Left forelimb (tissue), 1 donor: Measurements from ENCODE around the gene MBNL2.

Experiments used
- DNase-seq: peaks from one replicate; pipeline ENCODE4 v3.0.0-alpha.2; 2018; ENCODE audit warnings: low spot score

The MBNL2 gene

DNA sequence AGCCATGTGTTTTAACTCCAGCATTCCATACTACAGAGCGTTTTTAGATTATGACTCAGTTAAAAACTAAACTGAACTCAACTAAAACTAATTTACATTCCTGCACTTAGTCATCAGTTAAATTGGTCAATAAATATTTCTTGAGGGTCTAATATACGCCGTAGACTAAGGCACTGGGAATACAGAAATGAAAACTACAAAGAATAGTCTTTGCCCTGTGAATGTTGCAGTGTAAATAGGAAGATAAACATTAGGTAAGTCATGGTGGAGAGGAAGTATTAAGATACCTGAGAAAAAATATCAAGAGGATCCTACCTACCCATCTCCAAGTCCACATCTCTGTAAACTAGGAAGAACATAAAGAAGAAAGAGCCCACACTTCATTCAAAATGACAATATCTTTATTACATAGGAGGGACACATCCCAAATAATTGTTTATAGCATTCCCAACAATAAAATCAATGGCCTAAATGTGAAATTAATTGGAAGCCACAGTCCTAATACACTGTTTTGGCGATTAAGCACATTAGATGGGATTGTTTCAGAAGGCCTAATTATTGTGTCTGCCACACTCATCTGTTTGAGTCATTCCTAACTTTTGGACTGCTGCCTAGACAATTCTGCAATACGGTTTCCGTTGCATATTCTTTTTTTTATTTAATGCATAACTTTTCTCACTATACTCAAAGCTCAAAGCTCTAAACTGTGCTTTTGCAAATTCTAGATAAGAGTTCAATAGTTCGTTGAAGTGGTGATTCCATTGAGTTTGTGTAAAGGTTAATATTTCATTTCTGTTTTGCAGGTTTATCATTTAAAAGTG lies 52.9 kb downstream of the MBNL2 start:
- no peak for DNase-seq

DNA sequence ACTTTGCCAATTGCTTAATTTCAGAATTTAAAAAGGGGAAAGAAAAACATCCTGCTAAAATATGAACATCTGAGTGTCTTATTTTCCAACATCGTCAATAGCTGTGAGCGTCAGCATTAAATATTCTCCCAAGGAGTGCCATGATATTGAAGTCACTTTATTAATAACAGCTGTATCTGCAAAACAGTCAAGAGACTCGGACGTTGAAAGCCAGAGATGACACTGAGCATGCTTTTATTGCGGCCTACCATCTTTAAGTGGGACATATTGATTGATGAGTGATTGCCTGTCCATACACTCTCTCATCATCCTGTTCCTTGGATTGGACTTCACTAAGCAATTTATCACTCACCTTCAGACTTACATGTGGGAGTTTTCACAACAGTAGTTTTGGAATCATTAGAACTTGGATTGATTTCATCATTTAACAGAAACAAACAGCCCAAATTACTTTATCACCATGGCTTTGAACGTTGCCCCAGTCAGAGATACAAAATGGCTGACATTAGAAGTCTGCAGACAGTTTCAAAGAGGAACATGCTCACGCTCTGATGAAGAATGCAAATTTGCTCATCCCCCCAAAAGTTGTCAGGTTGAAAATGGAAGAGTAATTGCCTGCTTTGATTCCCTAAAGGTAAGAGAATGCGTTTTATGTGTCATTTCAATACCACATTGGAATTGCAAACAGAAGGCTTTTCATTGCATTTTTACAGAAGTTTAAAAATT lies 53.8 kb downstream of the MBNL2 start:
- DNase-seq: no peak

DNA sequence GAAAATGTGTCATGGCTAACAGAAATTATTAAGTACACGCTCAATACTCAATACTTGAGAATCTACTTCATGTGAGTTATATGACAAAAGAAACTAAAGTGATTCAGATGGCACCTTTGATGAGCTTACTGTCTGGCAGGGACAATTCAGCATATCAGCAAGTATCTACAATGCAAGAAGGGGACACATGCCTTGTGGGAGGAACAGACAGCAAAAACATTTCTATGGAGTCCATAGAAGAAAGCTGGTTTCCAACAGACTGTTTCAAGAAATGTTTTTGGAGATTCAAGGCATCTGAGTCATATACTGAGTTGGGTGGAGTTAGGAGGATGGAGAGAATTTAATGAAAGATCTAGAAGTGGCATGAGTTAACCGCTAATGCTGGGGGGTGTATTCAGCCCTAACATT lies 54.7 kb downstream of the MBNL2 start:
- DNase-seq: no peak

DNA sequence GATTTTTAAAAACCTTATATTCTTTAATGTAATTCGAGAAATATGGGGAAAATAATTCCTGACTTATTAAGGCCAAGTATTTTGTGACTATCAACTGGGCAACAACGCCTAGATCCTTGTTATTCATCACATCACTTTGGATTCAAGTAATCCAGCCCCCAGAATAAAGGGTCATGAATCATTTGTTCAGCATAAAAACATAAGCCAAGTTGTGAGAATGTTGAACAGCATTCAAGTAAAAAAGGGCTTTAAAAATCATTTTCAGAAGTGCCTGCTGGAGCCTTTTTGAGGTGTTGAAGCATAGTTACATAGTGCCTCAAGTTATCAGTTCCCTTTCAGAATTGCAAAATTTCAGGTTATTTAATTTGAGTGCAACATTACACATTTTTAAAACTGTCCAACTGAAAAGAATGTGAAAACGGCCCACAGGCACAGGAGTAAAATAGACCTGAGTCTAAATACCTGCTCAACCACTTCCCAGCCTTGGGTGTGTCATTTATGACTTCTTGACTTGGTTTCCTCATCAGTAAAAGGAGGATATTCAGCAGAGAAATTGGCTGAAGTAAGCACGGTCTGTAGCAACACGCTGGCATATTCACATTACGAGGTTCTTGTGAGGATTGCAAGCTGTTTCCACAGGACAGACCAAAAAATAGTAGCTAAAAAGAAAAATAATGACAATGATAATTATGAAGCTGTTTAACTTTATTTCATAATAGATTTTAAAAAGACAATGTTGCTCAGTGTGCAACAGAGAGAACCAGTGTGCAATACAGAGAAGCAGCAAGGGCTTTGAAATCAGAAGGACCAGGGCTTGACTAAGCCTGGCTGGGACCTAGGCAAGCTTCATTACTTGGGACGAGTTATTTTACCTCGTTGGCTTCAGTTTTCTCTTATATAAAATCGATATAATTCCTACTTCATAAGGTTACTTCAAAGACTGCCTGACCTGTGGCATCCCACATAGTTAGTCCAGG lies 56.6 kb downstream of the MBNL2 start:
- no peak for DNase-seq

DNA sequence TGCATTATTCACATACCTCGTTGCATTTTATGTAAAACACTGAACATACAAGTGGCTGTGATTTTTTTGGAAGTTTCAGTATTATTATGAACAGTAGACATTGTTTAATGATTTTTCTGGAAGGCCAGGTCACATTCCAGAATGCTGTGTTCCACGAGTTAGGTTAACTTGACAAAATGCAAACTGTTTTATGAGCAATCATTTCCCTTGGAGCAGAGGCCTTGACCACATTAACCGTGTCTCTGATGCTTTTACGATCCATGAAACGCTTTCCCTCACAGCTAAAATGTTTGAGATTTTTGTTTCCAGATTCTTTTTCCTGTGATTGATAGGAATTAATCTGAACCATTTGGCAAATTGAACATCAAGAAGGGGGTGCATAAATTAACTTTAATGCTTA lies 57.8 kb downstream of the MBNL2 start:
- DNase-seq: no peak

DNA sequence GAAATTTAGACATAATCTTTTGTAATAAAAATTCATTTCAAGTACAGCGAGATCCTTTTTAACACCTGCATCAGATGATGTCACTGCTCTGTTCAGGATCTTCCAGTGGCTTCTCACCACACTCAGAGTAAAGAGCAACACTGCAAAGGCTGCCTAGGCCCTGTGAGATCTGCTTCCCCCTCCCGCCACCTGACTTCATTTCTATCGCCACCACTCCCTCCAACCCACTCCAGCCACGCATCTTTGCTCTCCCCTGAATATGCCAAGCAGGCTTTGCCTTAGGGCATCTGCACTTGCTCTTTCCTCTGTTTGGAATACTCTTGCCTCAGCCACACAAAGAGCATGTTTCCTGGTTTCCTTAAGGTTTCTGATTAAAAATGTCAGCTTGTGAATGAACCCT lies 58.3 kb downstream of the MBNL2 start:
- no peak for DNase-seq

DNA sequence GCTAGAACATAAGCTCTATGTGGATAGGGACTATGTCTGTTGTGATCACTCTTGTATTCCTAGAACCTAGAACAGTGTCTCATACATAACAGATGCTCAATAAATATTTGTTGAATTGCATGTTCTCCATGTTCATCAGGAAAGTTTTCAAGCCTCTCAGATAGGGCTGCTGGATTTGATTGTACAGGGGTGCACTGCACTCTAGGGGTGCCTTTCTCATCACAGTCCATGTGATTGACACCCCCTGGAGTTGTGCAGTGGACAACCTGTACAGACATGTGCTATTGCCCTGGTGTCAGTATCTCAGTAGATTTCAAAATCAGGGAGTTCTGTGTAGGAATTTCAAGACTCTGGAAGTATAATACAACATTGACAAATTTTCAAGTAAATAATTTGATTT lies 58.9 kb downstream of the MBNL2 start:
- no peak for DNase-seq

DNA sequence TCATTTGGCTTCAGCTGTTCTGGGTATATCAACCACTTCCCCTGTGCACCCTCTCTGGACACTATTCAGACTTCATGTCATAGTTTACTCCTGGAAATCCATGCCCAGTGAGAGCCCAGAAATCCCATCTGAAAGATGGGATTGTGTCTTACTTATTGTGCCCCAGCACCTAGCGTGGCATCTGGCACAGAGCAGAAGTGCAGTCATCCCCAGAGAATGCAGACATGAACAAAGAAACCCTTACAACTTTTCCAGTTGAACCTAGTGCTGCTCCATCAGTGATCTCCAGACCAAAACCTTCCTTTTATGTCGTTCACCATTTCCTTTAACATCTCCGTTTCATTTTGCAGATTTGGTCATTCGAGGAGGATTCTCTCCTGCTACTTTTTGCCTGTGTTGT lies 60.6 kb downstream of the MBNL2 start:
- DNase-seq: no peak

DNA sequence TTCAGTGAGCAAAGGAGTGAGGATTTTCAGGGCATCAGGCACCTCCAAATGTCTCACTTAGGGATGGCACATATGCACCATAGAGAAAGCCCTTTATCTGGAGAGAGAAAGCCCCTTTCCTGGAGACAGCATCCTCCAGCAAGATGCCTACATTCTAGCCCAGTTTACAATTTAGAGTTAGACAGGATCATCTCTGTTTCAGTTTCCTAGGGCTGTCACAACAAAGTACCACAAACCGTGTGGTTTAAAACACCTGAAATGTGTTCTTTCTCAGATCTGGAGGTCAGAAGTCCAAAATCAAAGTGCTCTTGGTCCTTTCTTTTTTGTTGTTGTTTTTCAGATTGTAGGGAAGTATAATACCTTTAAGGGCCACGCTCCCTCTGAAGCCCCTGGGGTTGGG lies 61.8 kb downstream of the MBNL2 start:
- no peak for DNase-seq

DNA sequence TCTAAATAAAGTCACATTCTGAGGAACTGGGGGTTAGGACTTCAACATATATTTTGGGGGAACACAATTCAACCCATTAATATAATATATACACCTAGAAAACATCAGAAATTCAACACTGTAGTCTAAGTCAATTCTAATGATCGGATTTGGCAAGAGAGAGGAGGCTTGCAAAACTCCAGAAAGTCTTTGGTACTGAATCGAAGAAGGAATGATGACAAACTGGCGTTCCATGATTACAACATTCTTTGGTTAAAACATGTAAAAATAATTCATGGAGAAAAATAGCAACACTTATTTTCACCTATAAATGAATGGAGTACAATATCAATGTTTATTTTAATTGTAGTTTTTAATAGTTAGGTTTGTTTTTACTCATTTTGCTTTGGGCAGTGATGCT lies 62.4 kb downstream of the MBNL2 start:
- DNase-seq: no peak

DNA sequence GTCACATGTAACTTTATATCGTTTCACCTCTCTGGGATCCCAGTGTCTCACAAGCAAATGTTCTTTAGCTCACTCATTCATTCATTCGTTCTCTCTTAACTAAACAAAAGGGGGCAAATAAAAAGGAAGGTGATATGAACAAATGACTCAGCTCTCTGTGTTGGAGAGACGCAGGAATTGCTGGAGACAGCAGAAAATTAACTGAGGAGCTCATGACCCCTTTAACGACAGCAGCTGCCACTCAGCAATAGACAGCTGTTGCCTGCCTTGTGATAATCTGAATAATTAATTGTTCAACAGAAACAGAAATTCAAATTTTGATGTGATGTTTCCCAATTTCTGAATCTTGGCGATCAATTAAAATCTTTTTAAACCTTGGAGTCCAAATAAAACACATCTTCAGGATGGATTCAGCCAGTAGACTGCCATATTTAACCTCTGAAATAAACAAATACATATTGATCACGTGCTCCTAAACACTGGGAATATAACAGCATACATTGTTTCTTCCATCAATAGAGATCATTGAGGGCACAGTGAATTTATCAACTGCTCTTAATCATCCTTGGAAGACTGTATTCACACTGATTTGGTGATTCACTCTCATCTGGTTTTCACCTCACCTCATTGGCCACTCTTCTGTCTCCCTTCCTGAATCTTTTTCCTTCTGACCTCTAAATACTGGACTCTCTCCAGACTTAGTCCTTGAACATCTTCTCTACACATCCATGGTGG lies 63.3 kb downstream of the MBNL2 start:
- DNase-seq: no peak

DNA sequence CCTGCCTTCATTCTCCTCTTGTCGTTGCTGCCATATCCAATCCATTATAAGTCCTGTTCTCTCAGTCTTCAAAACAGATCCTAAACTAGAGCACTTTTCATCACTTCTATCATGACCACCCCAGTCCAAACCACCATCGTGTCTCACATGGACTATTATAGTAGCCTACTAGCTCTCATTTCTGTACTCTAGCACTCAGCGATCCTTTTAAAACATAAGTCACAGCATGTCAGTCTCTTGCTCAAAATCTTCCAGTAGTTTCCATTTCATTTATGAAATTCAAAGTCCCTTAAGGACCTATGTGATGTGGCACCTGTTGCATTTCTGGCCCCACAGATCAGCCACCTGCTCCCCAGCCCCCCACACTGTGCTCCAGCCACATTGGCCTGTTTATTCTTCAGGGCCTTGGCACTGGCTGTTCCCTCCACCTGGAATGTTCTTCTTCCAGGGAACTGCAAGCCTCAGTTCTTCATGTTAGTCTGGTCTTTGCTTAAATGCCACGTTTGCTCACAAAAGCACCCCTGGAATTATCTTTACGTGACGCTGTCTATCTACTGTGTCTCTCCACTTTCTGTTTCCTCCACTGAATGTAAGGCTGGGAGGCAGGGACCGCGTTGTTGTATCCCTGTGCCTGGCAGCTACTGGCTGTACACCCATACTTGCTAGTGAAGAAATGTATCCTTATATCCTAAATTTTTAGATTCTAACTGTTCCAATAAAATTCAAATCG lies 64.3 kb downstream of the MBNL2 start:
- DNase-seq: no peak

DNA sequence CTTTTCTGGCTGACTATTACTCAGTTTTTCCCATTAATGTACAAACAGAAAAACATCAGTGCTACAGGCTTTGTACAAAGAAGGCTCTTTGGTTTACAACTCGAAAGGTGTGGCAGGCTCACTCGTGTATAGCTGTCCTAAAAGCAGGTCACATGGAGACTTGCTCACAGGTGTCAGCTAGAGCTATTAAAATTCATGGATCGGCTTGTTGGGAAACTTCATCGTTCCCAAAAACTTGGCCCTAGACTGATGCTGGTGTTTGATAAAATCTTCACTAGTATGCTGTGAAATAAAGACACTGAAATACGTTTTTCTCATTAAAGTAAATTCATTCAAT lies 64.9 kb downstream of the MBNL2 start:
- DNase-seq: no peak

DNA sequence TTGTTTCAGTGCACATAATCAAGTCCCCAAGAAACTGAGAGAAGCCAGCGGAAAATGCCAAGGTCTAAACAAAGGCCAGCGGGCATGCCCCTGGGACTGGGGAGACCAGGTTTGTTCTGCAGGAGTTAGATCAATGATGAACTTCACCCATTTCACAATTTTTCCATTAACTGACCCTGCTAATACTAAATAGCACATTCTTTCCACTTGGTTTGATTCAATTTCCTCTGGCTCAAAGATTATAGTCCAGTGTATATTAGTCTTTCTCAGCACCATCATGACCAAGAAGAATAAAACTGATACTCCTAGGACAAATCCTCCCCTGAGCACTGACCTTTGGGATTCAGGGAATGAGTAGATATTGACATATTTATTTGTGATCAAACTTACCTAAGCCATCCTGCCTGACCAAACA lies 66.4 kb downstream of the MBNL2 start:
- no peak for DNase-seq

DNA sequence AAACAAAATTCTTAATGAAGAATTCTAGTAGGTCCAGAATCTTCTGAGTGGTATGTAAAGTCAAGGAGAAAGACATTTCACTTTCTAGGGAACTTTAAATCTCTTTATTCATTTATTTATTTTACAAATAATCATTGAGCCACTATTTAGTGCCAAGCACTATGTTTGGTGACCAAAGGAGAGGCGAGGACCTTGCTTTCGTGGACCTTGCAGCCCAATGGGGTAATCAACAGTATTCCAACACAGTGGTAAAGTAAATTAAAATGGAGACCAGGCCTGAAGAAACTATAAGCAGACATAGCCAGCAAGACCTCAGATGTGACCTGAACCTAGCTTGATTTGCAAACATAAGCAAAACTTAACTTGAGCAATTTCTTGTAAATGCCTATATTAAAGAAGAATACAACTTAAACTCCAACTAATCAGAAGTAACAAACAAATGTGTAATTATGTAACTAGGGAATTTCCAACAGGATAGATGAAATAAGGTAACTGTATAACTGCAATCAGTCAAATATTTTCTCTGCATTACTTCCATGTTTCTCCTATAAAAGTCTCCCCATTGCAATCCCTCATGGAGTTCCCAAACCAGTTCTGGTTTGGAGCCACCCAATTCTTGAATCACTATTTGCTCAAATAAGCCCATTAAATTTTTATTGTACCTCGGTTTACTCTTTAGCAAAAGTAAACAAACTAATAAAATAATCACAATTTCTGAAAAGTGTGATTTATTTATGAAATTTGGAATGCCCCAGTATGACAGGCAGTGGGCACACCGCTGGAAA lies 67.6 kb downstream of the MBNL2 start:
- no peak for DNase-seq

DNA sequence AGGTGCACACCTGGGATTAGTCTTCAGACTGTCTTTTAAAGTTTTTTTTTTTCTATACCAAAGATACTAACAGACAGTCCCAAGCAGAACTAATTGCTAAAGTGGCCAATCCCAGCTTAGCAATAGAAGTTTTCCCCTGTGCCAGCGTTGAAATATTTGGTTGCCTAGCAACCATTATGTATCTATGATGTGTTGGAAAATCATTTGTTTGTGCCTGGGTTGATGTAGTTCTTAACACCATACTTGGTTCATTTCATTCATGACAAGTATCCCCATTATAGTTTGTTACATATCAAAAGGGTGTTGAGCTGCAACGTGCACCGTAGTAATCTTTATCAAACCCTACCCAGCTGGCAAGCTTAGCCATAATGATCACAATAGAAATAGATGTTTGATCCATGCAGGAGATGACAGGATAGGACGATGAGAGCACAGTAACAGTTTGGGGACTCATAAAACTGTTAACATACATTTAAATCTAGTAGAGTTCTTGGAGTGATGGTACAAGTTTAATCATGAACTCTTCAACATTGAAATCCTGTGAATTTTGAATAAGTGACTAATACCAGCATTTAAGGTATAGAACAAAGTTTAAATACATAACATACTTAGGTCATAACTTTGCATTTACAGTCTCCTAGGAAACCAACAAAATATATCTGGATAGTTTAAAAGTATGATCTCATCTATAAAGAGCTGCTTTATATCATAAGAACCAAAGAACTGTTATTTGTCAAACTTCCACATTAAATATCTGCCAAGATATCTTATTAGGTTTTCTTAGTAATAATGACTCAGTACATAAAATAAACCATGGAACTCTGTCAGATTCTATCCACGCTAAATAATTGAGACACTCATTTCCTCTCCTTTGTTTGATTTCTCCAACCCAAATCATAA lies 73.4 kb downstream of the MBNL2 start:
- no peak for DNase-seq

DNA sequence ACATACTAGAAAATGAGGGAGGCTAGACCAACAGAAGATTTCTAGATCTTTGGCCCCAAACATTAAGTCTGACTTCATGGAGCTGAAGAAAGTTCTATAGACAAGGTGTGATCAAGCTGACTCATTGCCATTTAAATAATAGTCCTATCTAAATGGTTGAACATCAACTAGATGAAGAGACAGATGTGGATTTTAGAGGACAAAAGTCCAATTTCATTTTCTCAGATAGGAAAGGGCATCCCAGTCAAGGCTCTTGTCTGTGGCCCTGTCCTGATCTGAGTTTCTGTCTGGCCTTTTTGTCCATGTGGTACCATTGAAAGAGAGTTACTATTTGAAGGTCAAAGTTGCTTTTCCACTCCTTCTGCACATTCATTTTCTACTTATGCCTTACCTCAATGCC lies 74.6 kb downstream of the MBNL2 start:
- DNase-seq: no peak

DNA sequence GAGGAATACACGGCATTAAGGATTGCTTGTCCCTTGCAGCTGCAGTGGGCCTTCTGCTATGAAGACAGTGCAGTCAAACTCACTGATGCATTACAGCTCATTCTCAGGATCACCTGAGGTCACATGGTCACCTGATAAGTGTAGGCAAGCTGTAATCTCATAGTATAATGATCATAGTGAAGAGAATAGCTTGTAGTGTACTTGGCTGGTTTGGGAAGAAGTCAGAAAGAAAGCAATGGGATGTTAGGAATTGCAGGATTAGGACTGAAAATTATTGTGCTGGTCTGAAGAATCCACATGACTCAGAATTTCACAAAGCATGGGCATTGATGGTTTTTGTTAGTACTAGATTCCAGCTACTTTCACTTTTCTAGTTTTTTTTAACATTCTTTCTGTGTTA lies 76.7 kb downstream of the MBNL2 start:
- no peak for DNase-seq

DNA sequence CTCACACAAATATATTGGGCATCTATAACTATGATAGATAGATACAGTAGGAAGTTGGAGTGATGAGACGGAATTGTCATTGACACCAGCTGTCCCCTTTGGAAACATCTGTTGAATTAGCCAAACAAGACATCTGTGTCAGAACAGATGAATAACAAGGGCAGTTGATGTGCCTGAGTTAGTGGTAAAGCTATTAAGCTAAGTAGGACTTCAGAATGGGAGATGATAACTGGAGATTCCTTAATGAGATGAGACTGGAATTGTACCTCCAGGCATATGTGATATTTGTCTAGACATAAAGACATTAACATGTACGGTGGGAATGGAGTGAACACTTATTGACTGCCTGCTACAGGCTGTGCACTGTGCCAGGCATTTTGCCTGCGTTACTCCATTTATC lies 78.7 kb downstream of the MBNL2 start:
- DNase-seq: no peak
